Pons (tissue), 1 donor: ENCODE results near the gene SLC5A10.
"Not testable (repeated sequence)": the region's sequence is repeated elsewhere in the genome, so short reads cannot be mapped to it uniquely, and the experiment has no call there.

Source experiments
- DNase-seq: peaks from one replicate; pipeline ENCODE4 v3.0.0-alpha.2; 2016; ENCODE audit warnings: low spot score

The SLC5A10 gene

GRCh38 chr17:19042369-19042768, 90.4 kb downstream of the SLC5A10 start:
- not testable (repeated sequence) for DNase-seq

- DNase-seq, result not testable (repeated sequence)
These were observed 91.1 kb downstream of the SLC5A10 start for GRCh38 chr17:19043032-19043431.

- not testable (repeated sequence) for DNase-seq
These were observed 92.7 kb downstream of the SLC5A10 start for GRCh38 chr17:19044643-19045042.

- DNase-seq, result not testable (repeated sequence)
These were observed 94.9 kb downstream of the SLC5A10 start, which contains the start of gene GRAP for GRCh38 chr17:19046782-19047375. GRAP (minus strand) TSS chr17:19046957; CDS start chr17:19046926, 31 bp downstream.

- DNase-seq, result not testable (repeated sequence)
These were observed 95.5 kb downstream of the SLC5A10 start for GRCh38 chr17:19047510-19047909.

- not testable (repeated sequence) for DNase-seq
These were observed 96.9 kb downstream of the SLC5A10 start for GRCh38 chr17:19048826-19049225.

- DNase-seq, result not testable (repeated sequence)
These were observed 103.5 kb downstream of the SLC5A10 start for GRCh38 chr17:19055447-19055846.

GRCh38 chr17:19062009-19062717, 110.2 kb downstream of the SLC5A10 start:
- not testable (repeated sequence) for DNase-seq

GRCh38 chr17:19062718-19063325, 110.9 kb downstream of the SLC5A10 start:
- not testable (repeated sequence) for DNase-seq

GRCh38 chr17:19063326-19063956, 111.5 kb downstream of the SLC5A10 start:
- DNase-seq, result not testable (repeated sequence)

- DNase-seq, result peak; percentile 1
These were observed 112.4 kb downstream of the SLC5A10 start for GRCh38 chr17:19064378-19064777.

GRCh38 chr17:19070318-19071168, 118.6 kb downstream of the SLC5A10 start:
- not testable (repeated sequence) for DNase-seq
